ENCODE measurements around the gene HLA-B.

GRCh38 chr6:31365864-31366263, 8.9 kb upstream of the HLA-B start:
- no peak for TF ChIP-seq POLR2AphosphoS5 (IDR thresholded peaks at IDR 0.05; ENCODE audit: low read depth, low read length)
- no peak for TF ChIP-seq POLR2A (IDR thresholded peaks at IDR 0.05; ENCODE audit: low read depth, low read length)
